HT-29 (cell line): ENCODE data around the gene APOC3. TPM values are rescaled to one million over a fixed set of nuclear protein-coding genes. Genes with fewer than 3 reads are reported as not detected.
A peak's percentile ranks its signal among the peaks of the same experiment; 100 is the strongest.

Experiments
- DNase-seq: peaks from one replicate; pipeline ENCODE4 v3.0.0-alpha.2; 2015; ENCODE audit warnings: low spot score
- total RNA-seq: library from RNA; depleted of rRNA; stranded (reverse); fragments of >200 nt; shearing (Covaris generic); gene quantifications from 2 replicates; pipeline ENCODE4 v1.2.3, GENCODE V29; 2014

APOC3 gene
- total RNA-seq, 1 experiment from 2014 or later: not detected

DNA sequence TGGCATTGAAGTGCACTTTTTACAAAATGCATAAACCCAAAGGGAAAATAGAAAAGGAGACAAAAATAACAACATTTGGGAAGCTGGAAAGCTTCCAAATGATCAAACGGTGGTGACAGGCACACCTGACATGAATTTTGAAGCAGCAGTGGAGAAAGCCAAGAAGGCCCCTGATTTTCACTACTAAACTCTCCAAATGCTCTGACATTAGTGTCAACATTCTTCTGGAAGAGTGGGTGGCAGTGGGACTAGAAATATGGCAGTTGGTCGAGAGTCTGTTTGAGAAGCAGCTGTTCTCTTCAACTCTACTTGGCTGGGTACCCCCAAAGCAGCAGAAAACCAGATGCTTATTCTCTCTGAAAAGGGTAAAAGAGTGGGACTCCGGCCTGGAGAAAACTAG is 25.7 kb upstream of the APOC3 start:
- DNase-seq: no peak

DNA sequence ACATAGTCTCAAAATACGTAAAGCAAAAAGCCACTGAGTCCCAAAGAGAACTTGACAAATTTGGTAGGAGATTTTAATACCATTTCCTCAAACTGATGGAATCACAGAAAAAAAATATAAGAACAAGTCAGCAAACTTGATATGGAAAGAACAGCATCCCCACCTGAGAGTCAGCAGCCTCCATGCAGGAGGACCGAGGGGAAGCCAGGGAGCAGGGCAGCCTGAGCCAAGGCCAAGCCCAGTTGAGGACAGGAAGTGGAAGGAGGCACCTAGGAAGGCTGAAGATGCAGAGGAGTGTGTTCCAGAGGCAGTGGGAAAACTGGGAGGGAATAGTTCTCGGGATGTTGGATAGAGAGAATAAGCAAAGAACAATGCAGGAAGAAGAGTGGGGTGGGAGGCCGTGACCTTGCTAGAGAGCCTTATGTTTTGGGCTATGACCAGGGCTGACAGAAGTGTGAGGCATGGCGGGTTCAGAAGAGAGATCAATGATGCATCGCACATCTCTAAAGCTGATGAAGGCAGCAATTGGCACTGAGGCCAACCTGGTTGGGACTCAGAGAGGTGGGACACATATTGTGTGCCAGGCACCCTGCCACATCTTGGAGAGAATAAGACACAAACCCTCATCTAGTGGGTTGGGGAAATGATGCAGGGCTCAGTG is 22.0 kb upstream of the APOC3 start:
- DNase-seq: no peak

DNA sequence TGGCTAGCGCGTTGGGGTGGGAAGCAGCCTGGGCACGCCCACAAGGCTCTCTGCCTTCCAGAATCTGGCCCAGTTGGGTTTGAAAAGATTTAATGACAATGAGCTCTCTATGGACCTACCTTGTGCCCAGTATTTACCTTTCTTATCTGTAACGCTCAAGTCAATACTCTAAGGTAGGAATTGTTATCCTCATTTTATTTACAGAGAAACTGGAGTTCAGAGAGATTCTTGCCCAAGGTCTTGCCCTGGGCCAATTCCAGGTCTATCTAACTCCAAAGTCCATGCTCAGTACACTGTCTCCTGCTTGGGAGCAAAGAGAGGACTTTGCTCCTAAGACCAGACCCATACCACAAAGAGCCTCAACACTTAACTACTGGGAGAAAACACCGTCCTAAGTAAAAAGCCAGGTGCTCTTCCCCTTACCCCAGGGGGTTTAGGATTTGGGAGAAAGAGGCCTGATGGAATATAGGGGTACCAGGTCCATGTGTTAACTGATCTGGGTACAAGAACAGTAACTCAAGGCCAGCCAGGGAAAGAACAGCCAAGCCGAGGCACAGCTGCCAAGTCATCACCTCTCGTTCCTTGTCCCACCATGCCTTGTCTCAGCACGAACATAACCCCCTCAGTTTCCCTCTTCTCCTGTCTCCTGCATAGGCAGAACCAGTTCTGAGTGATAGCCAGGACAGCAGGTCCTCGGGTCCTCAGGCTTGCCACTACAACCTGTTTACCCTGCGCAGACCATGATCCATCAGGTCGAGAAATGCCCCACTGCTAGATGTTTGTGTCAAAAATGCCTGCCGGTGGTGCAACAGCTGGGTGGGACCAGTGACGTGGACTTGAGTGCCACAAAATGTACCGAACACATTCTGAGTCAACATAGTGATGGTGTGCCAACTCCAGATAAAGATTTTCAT is 21.2 kb upstream of the APOC3 start:
- DNase-seq: peak; percentile 45

DNA sequence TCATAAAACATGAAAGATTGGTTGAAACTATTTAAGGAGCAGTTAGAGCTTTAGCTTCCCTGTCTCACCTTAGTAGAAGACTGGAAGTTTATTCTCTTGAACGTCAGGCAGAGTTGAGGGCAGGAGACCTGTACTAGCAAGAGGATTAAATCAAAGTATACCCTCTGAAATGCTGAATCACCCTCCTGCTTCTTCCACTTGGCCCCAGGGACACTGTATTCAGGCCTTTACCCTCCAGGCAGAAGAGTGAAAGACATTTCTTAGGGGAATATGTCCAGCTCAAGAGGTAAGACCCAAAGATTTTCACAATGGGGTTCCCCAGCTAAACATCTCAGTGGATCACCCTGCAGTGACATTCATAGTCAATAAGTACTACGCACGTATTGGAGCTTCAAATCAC is 18.5 kb upstream of the APOC3 start:
- no peak for DNase-seq

DNA sequence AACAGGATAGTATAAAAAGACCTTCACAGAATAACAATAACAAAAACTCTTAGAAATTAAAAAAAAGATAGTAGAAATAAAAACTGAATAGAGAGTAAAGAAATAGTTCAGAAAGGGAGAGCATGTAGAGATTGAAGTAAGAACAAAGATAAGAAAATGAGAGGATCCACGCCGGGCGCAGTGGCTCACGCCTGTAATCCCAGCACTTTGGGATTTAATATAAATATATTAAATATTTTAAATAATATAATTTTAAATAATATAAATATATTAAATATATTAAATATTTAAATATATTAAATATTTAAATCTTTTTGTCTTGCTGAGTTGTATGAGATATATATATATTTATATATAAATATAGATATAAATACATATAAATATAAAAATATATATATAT is 17.6 kb upstream of the APOC3 start:
- DNase-seq: no peak

DNA sequence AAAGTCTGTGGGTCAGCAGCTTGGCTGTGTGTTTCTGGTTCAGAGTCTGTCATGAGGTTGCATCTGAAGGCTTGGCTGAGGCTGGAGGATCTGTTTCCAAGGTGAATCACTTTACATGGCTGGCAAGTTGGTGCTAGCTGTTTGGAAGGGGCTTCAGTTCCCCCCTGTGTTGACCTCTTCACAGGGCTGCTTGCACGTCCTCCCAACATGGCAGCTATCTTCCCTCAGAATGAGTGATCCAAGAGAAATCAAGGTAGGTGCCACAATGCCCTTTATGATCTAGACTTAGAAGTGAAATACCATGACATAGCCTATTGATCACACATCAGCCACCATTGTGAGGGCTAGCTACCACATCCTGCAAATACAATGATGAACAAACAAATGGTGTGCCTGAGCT is 16.5 kb upstream of the APOC3 start:
- DNase-seq: no peak

DNA sequence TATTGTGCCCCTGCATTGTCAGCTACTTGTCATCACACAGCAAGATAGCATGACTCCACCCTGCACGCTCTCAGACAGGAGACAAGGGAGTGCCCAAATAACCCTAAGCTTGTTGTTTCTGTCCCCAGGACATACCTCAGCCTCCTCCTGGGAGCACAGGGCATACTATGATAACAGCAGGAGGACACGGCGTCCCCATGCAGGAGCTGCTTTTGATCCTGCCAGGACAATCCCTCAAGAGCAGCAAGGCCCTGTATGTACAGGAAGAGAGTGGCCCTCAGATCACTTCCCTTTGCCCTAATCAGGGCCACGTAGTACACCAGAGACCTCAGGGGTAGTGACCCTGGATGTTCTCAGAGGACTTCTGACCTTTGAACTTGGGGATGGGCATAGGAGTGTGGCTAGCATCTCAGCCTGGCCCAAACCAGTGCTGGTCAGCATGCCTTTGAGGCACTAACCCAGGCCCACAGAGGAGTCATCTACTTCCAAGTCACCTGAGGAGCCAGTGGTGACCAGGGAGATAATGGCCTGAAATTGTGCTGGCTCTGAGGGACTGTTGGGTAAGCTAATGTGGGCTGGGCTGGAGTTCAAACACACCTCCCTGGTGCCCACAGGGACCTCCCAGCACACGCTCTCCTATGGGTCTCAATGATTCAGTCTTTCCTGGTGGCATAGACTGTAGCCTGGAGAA is 15.8 kb upstream of the APOC3 start:
- no peak for DNase-seq

DNA sequence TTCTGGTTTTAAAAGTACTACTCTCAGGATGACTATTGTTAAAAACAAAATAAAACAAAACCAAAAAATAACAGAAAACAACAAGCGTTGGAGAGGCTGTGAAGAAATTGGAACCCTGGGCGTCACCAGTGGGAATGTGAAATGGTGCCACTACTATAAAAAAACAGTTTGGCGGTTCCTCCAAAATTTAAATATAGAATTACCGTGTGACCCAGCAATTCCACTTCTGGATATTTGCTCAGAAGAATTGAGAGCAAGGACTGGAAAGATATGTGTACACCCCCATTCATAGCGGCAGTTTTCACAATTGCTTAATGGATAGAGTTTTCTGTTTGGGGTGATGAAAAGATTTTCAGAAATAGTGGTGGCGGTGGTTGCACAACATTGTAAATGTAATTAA is 15.2 kb upstream of the APOC3 start:
- no peak for DNase-seq

DNA sequence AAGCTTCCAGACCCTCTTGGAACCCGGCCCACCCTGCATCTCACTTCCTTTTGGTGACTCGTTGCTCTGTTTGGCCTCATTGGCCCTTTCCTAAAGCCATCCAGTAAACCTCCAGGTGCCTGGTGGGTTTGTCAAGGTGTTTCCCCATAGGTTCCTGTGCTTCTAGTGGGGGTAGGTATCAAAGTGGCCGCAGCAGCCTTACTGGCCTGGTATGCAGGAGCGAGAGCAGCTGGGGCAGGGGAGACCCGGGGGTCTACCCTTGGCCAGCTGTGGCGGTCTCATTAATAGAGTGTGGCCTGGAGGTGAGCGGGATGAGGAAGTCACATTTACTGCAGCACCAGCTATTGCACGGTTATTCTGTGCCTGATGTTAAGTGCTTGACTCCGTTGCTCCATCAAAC is 10.7 kb upstream of the APOC3 start:
- no peak for DNase-seq

DNA sequence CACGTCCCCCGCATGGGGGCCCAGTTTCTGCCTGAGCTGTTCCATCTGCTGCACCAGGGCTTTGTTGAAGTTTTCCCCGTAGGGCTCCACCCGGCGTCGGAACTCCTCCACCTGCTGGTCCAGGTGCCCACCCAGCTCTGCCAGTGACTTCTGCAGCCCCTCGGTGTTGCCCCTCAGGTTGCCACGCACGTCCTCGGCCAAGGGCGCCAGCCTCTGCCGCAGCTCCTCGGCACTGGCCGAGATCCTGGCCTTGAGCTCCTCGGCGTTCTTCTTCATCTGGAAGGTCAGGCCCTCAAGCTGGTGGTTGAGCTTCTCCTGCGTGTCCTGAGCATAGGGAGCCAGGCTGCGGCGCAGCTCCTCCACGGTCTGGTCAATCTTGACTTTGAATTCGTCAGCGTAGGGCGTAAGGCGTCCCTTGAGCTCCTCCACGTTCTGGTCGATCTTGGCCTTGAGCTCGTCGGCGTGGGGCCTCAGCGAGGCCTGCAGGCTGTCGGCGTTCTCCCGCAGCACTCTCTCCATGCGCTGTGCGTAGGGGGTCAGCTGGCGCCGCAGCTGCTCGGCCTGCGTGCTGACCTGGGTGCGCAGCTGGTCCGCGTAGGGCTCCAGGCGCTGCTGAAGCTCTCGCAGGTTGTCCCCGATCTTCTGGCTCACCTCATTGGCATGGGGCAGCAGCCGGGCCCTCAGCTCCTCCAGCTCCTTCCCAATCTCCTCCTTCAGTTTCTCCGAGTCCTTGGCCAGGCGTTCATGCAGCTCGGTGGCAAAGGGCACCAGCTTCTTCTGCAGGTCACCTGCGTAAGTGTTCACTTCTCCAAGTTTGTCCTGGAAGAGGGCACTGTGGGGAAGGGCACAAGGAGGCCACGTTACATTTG is 8.4 kb upstream of the APOC3 start:
- no peak for DNase-seq

DNA sequence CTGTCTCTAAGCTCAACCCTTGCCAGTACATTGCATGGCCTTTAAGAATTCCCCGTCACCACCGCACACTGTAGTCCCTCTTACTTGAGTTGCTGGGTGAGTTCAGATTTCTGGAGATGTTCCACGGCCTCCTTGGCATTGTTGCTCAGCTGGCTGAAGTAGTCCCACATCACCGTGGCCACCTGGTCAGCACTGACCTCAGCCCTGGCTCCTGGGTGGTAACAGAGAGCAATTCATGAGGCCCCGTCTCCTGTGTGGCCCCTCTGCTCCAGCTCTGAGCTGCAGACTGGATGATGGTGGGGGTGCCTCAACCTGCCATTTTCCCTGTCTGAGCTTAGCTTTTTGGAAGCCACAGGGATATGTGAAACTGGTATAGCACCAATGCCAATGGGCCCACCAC is 7.1 kb upstream of the APOC3 start:
- DNase-seq: no peak

DNA sequence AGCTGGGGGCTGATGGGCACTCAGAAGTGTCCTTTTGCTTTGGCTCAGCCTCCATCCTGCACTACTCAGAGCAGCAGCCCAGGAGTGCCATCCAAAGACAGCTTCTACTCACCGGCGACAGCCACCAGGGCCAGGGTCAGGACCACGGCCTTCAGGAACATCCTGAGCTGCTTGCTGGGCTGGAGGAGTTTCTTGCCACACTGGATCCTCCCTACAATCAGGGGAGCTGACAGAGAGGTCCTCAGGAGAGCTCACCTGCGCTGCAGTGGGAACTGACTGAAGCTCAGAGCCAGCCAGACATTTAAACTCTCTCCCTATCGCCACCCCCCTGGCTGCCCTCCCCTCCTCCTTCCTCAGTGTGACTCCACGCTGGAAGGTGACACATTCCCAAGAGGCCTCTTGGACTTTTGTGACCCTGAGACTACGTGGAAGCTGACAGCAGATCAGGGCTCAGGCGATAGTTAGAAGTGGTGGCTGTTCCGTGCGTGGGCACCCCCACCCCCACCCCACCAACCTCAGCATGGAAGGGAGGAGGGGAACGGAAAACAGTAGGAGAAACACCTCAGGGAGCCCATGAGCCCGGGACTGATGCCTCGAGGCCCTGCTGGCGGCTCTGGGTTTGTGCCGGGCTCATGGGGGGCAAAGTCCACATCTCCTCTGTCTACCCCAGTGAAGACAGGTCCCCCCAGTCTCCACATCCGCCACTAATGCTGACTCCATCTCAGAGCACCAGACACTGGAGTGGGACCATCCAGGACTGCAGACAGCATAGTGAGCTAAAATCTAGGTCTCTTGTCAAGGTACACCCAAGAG is 6.5 kb upstream of the APOC3 start, which contains the start of gene APOA4:
Gene APOA4 (minus strand): TSS at position 274 of the 813 bp plus-strand sequence. CDS start 113 bp downstream, at position 161.
- DNase-seq: no peak

DNA sequence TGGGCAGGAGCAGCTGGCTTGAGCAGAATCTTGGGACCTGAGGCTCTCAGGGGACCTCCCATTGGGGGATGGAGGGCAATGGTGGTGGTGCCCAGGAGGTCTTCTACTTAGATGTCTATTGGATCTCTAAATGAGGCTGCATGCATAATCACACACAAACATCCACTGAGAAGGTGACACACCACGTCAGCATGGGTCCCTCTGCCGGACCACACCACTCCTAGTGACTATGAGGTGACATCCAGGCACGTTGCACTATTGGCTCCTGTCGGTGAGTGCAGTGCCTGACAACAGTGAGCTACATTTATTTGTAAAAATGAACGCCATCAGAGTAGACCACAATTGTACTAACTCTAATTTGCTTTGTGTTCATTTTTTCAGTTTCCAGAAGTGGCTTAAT is 4.3 kb upstream of the APOC3 start:
- DNase-seq: no peak

DNA sequence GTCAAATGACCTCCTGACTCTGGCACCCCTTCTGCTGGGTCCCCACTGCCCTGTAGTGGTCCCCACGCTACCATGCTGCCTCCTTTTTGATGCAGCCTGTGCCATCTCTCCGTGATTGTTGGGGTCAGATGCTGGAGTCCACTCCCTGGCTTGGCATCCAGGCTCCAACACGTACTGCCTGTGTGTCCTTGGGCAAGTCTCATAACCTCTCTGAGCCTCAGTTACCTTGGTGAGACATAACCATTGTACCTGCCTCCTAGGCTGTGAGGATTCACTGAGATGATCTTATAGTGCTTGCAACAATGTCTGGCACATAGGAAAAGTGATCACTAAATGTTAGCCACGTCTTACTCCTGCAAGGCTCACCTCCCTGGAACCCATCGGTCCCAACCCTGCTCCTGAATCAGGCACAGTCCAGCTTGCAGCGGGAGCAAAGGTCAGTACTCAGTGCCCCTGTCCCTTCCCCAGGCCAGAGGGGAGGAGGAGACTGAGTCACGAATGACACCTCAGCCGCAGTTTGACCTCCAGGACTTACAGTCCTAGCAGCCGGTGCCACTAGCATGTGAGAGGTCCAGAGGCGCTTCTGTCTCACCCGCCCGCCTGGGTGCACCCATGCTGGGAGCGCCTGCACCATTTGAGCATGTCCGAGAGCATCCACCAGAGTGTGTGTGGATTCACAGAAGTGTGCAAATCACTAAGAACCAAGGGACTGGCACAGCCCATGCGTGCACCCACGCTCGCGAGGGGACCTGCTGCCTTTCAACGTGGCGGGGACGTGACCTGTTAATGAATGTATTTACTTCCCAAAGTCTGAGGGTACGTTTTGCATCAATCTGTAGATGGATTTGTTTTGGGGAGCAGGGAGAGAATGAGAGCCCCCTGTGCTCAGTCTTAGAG is 3.6 kb upstream of the APOC3 start:
- DNase-seq: no peak

DNA sequence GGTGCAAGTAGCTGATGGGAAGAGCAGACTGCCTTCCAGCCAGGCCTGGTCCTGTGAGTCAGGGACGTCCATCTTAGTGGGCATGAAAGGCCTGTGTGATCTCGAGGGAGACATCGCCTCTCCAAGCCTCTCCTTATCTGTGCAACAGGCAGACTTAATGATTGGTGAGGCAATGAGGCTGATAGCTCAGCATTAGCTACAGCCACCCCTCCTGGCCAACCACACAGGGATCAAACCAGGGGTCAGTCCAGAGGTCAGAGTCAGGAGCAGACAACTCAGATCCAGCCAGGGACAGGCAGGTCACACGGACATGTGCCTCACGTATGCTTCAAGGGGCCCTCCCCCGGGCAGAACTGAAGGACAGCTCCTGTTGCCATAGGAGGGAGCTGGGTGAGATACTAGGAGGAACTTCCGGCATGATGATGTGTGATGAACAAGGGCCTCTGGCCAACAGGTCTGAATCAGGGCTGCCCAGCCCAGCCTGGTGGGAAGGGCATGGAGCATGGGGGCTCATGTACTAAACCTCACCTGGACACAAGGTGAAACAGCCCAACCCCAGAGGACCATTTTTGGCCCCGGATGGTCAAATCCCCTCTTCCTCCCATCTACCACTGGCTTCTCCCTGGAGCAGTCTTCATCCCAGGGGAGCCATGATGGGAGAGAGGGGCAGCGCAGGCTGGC is 2.8 kb upstream of the APOC3 start:
- no peak for DNase-seq

DNA sequence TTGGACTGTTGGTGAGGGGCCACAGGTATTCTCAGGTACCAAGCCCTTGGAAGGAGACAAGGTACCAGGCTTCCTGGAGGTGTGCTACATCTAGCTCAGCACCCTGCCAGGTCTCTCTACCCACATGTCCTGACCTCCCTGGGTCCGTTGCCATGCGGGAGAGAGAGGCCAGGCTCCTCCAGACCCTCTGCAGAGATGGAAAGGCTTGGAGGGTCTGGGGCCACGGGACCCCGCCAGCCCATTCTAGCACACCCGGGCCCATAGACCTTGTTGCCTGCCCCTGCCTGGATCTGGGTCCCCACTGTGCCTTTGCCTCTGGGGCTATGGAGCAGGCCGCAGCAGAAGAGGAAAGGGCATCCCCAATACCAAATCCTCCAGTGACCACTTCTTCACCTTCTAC is 2.2 kb upstream of the APOC3 start:
- DNase-seq: no peak

DNA sequence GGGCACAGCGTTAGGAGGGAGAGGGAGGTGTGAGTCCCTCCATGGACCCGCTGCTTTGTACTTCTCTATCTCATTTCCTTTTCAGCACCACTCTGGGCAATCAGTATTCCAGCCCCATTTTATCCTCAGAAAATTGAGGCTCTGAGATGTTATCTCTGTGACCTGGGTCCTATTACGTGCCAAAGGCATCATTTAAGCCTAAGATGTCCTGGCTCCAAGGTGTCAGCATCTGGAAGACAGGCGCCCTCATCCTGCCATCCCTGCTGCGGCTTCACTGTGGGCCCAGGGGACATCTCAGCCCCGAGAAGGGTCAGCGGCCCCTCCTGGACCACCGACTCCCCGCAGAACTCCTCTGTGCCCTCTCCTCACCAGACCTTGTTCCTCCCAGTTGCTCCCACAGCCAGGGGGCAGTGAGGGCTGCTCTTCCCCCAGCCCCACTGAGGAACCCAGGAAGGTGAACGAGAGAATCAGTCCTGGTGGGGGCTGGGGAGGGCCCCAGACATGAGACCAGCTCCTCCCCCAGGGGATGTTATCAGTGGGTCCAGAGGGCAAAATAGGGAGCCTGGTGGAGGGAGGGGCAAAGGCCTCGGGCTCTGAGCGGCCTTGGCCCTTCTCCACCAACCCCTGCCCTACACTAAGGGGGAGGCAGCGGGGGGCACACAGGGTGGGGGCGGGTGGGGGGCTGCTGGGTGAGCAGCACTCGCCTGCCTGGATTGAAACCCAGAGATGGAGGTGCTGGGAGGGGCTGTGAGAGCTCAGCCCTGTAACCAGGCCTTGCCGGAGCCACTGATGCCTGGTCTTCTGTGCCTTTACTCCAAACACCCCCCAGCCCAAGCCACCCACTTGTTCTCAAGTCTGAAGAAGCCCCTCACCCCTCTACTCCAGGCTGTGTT is 829 bp upstream of the APOC3 start:
- DNase-seq: no peak
